ENCODE data around the gene DAZAP1.

The DAZAP1 gene

GRCh38 chr19:1402411-1403070, 4.8 kb upstream of the DAZAP1 start:
- TF ChIP-seq POLR2AphosphoS5 (IDR thresholded peaks at IDR 0.05; ENCODE audit: low read depth, low read length) (no peak), FOXP2 (optimal IDR thresholded peaks at IDR 0.05; ENCODE audit: borderline replicate concordance, extremely low read depth, extremely low read length, insufficient read depth) (peak; percentile 10), REST (IDR thresholded peaks at IDR 0.05; ENCODE audit: insufficient read depth in 1 of 2, low read depth in 2 of 2, low read length in 2 of 2) (no peak)

DNA sequence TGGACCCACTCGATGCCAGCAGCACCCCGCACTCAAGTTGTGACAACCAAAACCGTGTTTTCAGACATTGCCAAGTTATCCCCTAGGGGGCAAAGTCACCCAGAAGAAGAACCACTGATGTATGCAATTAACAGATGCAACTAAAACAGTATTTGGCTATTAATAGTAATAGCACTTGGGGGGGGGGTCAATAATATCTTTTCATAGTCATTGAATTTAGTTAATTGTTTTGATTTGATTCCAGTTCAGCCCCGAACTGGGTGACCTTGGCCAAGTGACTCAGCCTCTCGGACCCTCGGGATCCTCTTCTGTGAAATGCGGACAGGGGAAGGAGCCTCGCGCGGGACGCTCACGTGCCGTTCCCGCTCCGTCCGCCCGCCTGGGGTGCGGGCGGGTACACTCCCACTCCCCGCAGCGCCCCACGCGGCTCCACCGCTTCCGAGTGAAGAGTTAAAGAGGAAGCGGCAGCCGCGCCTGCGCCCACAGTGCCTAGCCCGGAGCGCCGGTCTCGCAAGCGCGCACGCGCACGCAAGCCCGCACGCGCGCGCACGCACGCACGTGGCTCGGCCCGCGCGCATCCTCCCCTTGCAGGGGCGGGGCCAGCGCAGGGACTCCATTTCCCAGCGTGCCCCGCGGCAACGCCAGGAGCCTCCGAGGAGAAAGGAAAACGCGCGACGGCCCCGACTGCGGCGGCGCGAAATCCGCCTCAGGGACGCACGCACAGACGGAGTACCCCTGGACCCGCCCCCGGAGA, 435 bp upstream of the DAZAP1 start:
- TF ChIP-seq FOXP2 (optimal IDR thresholded peaks at IDR 0.05; ENCODE audit: borderline replicate concordance, extremely low read depth, extremely low read length, insufficient read depth) (peak; percentile 52), POLR2AphosphoS5 (IDR thresholded peaks at IDR 0.05; ENCODE audit: low read depth, low read length) (no peak; the same call in 1 of the 2 replicates)

GRCh38 chr19:1408300-1409203, 1.2 kb downstream of the DAZAP1 start:
- TF ChIP-seq FOXP2 (optimal IDR thresholded peaks at IDR 0.05; ENCODE audit: borderline replicate concordance, extremely low read depth, extremely low read length, insufficient read depth) (no peak), POLR2AphosphoS5 (IDR thresholded peaks at IDR 0.05; ENCODE audit: low read depth, low read length) (no peak), SIN3A (IDR thresholded peaks at IDR 0.05; ENCODE audit: borderline replicate concordance, insufficient read depth, low read length) (peak; percentile 80; the same call in 1 of the 2 replicates), TAF1 (IDR thresholded peaks at IDR 0.05; ENCODE audit: borderline replicate concordance, insufficient read depth, low read length) (no peak), REST (IDR thresholded peaks at IDR 0.05; ENCODE audit: insufficient read depth in 1 of 2, low read depth in 2 of 2, low read length in 2 of 2) (0 out of 4 replicates have a peak, but pooled peaks of 1 of the 2 experiments have one; percentile 29)

DNA sequence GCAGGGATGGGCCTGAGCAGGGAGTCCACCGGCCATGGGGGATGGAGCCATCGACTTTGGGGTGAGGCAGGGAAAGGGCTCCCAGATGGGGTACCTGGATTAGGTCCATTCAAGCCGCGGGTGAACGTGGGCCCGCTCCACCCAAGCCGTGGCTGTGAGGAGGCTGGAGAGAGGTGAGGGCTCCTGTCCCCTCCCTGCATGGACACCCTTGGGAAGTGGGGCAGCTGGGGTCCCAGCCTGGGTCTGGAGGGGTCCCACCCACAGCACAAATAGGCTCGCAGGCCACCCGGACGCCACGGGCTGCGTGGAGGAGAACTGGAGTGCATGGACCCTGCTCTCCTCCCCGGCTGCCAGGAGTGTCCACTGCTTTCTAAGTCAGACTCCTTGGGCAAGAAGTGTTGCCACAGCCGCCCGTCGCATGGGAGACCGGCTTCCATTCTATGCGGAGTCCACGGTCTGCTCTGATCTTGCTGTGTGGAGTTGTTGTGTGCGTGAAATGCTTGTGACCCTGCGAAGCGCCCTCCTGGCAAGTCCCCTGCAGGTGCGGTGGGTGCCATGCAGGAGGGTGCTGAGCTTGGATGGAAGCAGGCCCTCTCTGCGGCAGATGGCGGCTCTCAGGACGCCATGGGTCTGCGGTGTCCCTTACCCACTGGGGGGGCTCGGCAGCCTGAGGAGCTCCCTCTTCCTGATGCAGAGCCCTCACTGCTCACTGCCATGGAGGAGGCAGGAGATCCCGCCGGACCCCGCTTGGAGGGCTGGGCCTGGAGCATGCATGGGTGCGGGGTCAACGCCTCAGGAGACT, 2.0 kb downstream of the DAZAP1 start:
- TF ChIP-seq TAF1 (IDR thresholded peaks at IDR 0.05; ENCODE audit: borderline replicate concordance, insufficient read depth, low read length) = no peak
- TF ChIP-seq SIN3A (IDR thresholded peaks at IDR 0.05; ENCODE audit: borderline replicate concordance, insufficient read depth, low read length) = no peak
- no peak for TF ChIP-seq POLR2AphosphoS5 (IDR thresholded peaks at IDR 0.05; ENCODE audit: low read depth, low read length)
- TF ChIP-seq REST (IDR thresholded peaks at IDR 0.05; ENCODE audit: insufficient read depth in 1 of 2, low read depth in 2 of 2, low read length in 2 of 2) = no peak
- TF ChIP-seq FOXP2 (optimal IDR thresholded peaks at IDR 0.05; ENCODE audit: borderline replicate concordance, extremely low read depth, extremely low read length, insufficient read depth) = no peak
